Sciatic nerve (tissue), 2 donors: Measurements from ENCODE around the gene ARHGEF5. TPM values are rescaled to one million over a fixed set of nuclear protein-coding genes. Genes with fewer than 3 reads are reported as not detected.
"Not testable (repeated sequence)": the region's sequence is repeated elsewhere in the genome, so short reads cannot be mapped to it uniquely, and the experiment has no call there.

Source experiments
- ATAC-seq: fragments of 200-7000 bp; cut with Tn5 transposase; one replicate; pipeline ENCODE4 v1.9.1; 2020; ENCODE audit warnings: mild to moderate bottlenecking, moderate library complexity
- DNase-seq: peaks from one replicate; pipeline ENCODE4 v3.0.0-alpha.2; 2020; ENCODE audit warnings: low spot score
- intact Hi-C: fragments of 100-400 bp; cut with DNase I; formaldehyde crosslinking; loops from one replicate; pipeline ENCODE4 v1.14.2; 2022
- total RNA-seq: library from RNA; stranded (reverse); fragmentation: NEBNext Ultra II Directional; extraction: Animal tissue kit (Norgen Biotek cat#: 25700); gene quantifications from one replicate; pipeline ENCODE4 v1.2.1, GENCODE V29; 2021
- donor health status: DM: no; HTN: no; CAD: no.
- donor health status: DM: no; HTN: no; CAD: no.

Gene ARHGEF5
- total RNA-seq, 1 donor from 2014 or later: 12.8 TPM

DNA sequence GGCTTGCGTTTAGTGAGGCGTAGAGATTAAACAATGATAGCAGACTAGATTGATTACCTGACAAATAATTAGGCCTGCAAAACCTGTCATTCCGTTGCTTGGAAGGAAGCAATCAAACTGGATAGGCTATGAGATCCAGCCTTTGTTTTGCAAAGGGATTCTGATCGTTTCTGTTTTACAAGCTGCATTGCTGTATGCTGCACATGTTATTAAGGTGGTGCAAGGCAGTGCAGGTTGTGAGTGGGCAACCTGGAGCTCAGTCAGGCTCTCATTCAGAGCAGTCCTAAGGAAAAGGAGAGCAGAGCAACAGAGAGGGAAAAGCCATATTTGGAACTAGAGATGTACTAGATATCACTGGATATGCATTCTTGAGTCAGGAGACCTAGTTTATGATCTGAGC is 55.2 kb downstream of the ARHGEF5 start:
- ATAC-seq (no peak), DNase-seq (no peak)
- intact Hi-C loops: loop anchor here (5.0 kb wide), 1 partner anchor 938 kb away; no protein-coding TSS in a partner anchor

- ATAC-seq: no peak
- no peak for DNase-seq
- intact Hi-C loops: loop anchor here (5.0 kb wide), 1 partner anchor 943 kb away; no protein-coding TSS in a partner anchor
Observed at GRCh38 chr7:144414815-144415214, 59.6 kb downstream of the ARHGEF5 start.

GRCh38 chr7:144415858-144416257 is 60.7 kb downstream of the ARHGEF5 start:
- ATAC-seq (no peak), DNase-seq (no peak)
- intact Hi-C loops: no loop called here

GRCh38 chr7:144416341-144416740 is 61.1 kb downstream of the ARHGEF5 start:
- intact Hi-C loops: no loop called here
- ATAC-seq: no peak
- DNase-seq: no peak

DNA sequence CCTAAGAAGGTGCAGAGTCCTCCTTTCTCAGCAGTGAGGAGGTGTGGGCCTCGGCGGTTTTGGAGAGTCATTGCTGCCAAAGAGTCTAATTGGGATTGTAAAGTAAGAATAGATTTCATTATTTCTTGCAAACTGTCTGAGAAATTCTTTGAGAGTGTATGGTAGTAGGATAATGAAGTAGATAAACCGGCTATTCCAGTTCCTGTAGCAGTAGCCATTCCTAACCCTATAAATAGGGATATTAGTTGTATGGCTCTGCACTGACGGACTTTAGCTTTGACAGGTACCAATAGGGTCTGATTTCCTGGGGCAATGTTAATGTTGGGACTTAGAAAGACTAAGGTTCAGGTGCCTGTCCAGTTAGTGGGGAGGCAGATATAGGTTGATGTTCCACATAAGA is 63.7 kb downstream of the ARHGEF5 start:
- intact Hi-C loops, ATAC-seq, DNase-seq: not testable (repeated sequence)

GRCh38 chr7:144427539-144427938 is 72.3 kb downstream of the ARHGEF5 start:
- ATAC-seq, intact Hi-C loops, DNase-seq: not testable (repeated sequence)

DNA sequence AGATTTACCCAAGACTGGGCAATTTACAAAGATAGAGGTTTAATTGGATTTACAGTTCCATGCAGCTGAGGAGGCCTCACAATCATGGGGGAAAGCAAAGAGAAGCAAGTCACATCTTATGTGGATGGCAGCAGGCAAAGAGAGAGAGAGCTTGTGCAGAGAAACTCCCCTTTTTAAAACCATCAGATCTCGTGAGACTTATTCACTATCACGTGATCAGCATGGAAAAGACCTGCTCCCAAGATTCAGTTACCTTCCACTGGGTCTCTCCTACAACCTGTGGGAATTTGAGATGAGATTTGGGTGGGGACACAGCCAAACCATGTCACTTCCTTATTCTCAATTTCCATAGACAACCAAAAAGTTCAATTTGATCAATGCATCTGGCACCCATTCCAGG is 73.2 kb downstream of the ARHGEF5 start:
- no peak for ATAC-seq
- no peak for DNase-seq
- intact Hi-C loops: no loop called here

Other genes starting within 250 kb of the ARHGEF5 start
- gene OR2A2, start 245.8 kb upstream of the ARHGEF5 start, total RNA-seq: not detected
- gene OR2A14, start 232.2 kb upstream of the ARHGEF5 start, total RNA-seq: not detected
- 2.3 TPM for gene CTAGE4, start 171.9 kb upstream of the ARHGEF5 start, total RNA-seq
- gene ARHGEF35, start 159.6 kb upstream of the ARHGEF5 start, total RNA-seq: 5.3 TPM
- gene OR2A42, start 115.8 kb upstream of the ARHGEF5 start, total RNA-seq: 0.27 TPM
- gene OR2A7, start 90.6 kb upstream of the ARHGEF5 start, total RNA-seq: 3.7 TPM
- gene CTAGE8, start 86.1 kb upstream of the ARHGEF5 start, total RNA-seq: 1.2 TPM
- gene OR2A1, start 43.0 kb upstream of the ARHGEF5 start, total RNA-seq: 0.22 TPM
- not detected for gene NOBOX, start 48.3 kb downstream of the ARHGEF5 start, total RNA-seq